IPS-NIHi7 (cell line): Measurements from ENCODE around the gene MAP4.
"Not testable (repeated sequence)": the region's sequence is repeated elsewhere in the genome, so short reads cannot be mapped to it uniquely, and the experiment has no call there.

Source experiments
- DNase-seq: peaks from one replicate; pipeline ENCODE4 v3.0.0; 2012; ENCODE audit warnings: mixed read lengths; ENCODE audit errors: extremely low spot score

The MAP4 gene

GRCh38 chr3:47897954-47898353 lies 118.3 kb downstream of the MAP4 start:
- DNase-seq = no peak

GRCh38 chr3:47896736-47897135 lies 119.5 kb downstream of the MAP4 start:
- DNase-seq = no peak

DNA sequence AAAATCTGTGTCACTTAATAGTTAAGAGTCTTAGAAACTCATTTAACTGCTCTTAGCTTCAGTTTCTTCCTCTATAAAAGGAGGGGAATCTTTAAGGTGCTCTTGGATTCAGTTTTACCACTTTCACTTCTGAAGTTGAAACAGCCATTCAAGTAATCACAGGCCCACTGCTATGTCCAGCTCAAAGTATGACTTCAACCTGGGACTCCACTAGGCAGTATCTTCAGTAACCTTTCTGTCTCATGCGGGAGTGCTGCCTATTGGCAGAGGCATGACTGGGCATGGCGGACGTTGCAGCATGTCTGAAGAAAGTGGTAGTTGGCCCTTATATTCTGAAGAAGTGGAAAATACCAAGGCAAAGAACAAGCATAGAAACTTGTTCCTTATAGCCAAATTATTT lies 121.0 kb downstream of the MAP4 start:
- DNase-seq = no peak

GRCh38 chr3:47892286-47893040 lies 123.8 kb downstream of the MAP4 start:
- DNase-seq = no peak

GRCh38 chr3:47891613-47892005 lies 124.6 kb downstream of the MAP4 start:
- DNase-seq = no peak

DNA sequence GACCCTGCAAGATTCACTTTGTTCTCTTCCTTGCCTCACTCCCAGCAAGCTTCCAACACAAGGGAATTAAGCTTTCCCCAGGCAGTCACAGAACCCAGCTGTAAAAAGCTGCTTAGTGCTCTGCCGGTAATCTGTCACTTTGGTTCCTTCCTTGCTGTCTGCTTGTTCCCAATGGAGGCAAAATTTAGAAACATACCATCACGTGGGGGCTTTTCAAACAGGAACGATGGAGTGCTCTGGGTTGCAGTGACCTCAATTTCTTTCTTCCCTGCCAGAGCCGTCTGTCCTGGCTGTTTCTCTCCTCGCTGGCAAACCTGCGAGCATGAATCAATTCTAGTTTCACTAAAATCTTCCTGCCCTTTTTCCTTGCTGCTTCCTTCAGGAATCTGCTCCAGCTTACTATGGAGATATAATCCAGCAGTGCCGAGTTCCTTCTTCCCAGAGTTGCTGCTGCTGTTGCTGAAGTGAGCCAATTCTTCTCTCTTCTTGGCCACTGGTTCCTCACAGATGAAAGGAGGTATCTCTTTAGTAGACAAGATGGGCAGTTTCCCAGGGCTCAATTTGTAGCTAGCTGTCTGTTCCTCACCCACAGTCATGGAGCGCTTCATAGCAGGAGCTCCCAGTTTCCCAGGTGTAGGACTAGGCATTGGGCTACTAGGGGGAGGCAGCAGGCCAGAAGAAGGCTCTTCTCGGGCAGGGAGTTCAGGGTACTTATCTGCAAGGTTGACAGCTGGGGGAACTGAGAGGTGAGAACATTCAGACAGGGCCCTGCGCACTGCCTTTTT lies 125.2 kb downstream of the MAP4 start:
- no peak for DNase-seq

DNA sequence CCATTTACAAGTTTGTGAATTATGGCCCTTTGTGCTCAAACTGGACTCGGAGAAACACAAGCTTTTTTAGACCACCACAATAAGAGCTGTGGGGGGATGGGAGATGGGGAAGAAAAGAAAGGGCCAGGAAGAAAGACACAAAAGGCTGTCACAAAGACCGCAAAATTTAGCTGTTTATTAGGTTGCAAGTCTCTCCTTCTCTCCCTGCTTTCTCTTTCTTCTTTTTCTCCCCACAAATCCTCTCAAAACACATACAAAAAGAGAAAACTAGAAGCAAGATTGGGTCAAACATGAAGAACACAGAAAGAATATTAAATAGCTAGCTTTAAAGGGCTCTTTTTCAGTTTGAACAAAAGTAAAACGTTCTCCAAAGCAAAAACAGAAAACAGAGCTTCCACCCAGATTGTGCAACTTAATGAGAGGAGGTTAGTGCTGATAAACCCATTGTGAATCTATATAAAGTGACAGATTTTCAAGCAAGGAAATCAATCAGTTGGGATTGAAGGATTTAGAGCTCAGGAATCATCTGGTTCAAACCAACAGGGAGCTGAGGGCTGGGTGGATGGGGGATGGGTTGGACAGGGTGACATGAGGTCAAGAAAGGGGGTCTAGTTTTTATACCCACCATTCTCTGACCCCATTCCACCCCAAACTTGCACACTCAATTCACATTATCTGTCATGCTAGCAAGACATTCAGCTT lies 125.9 kb downstream of the MAP4 start:
- no peak for DNase-seq

GRCh38 chr3:47888986-47889757 lies 127.0 kb downstream of the MAP4 start:
- no peak for DNase-seq

- not testable (repeated sequence) for DNase-seq
Measured at GRCh38 chr3:47887991-47888390, 128.2 kb downstream of the MAP4 start.

- DNase-seq = no peak
Measured at GRCh38 chr3:47885168-47885567, 131.0 kb downstream of the MAP4 start.

DNA sequence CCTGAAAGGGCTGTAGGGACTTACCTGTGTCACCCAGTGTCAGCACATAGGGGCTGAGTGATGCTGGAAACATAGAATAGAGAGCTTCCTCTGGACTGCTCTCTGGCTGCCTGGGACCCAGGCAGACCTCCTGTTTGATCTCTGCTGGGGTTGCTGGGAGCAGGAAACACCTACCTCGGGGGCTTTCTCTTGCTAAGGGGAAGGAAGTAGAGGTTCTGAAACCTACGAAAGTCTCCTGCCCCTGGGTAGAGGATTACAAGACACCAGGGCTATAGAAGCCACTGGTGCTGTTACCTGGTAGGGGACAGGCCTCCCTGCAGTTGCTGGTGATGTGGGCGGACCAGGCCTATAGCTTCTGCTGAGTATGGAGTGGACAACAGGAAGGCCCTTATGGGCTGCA lies 131.6 kb downstream of the MAP4 start:
- DNase-seq = no peak

GRCh38 chr3:47882338-47882737 lies 133.9 kb downstream of the MAP4 start:
- no peak for DNase-seq

- DNase-seq = no peak
Measured at GRCh38 chr3:47877719-47878118, 138.5 kb downstream of the MAP4 start.

DNA sequence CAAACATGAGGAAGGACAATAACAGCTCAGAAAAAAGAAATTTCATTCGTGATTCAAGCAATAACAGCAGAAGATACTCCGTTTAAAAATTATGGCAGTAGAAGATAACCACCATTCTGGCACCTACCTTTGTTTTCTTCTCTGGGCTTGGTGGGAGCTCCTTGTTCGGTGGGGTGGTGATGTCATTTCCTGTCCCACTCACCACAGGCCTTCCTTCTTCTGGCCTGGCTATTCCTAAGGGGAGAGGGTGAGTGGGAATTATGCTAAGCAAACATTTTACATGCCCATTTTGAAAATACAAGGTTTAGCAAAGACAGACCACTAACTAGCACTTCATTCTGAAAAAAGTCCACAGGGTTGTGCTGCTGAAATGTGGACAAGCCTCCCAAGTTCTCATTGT lies 138.9 kb downstream of the MAP4 start:
- no peak for DNase-seq

DNA sequence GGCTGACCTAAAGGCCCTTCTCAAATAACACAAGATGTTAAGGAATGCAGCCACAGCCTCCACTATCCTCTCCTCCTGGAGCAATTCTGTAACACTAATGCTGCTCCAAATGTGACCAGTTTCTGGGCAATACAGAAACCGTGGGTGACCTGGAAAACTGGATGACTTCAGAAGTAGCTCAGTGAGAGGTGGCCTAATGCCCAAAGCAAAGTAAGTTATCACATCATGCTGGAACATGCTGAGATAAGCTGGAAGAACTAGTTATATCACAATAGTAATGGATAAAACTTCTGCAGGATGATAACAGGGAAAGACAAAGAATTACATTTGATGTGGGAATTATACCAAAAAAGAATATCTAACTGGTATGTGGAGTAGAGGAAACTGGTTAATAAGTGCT lies 141.3 kb downstream of the MAP4 start:
- no peak for DNase-seq

DNA sequence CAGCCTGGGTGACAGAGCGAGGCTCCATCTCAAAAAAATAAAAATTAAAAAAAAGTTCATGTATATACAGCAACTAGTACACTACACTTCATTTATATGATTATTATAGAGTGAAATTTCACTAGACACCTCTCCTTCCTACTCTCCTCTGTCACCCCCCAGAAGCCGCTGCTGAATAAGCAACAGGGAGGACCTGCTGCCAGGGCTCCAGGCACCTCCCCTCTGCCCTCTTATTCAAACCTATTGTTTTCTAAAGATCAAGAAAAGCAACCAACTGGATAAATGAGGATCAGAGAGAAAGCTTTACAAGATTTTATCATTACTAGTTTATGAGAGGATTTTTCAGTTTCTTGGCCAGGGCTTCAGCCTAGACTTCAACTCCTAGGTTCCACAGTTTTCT lies 141.8 kb downstream of the MAP4 start:
- DNase-seq = no peak

- DNase-seq = no peak
Measured at GRCh38 chr3:47872916-47873315, 143.3 kb downstream of the MAP4 start.

GRCh38 chr3:47871389-47871788 lies 144.8 kb downstream of the MAP4 start:
- DNase-seq = no peak

- DNase-seq = no peak
Measured at GRCh38 chr3:47870702-47871260, 145.4 kb downstream of the MAP4 start.

- no peak for DNase-seq
Measured at GRCh38 chr3:47870156-47870555, 146.1 kb downstream of the MAP4 start.

DNA sequence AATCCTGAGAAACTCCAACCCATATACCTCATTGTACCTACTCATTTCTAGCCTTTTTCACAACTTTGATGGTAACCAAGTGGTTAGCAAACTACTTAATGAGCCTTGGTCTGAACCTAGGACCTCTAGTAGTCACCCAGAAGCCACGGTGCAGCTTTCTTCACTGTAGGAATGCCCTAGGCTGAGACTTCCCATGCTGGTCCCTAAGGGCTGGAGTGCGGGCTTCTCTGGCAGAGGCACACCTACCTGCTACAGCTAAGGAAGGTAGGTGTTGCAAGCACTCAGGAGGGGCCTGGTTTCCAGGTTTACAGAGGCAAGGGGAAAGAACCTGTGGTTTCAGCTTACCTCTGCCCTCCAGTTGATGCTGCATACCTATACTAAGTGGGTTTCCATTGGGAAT lies 147.9 kb downstream of the MAP4 start:
- no peak for DNase-seq
